Uterus (tissue), 4 donors: Measurements from ENCODE around the gene ASCL5. TPM values are rescaled to one million over a fixed set of nuclear protein-coding genes. Genes with fewer than 3 reads are reported as not detected.

Source experiments
- DNase-seq, 2 donors: peaks; one replicate each; pipeline ENCODE4 v3.0.0-alpha.2; 2019 to 2020
- H3K27ac ChIP-seq, 2 donors: fragments of 200-600 bp; sonication (generic); 1 replicate in 1 of 2; 2 replicates in 1 of 2; pipeline ENCODE4 v1.5.1; 2016 to 2018
- H3K27me3 ChIP-seq, 2 donors: fragments of 200-600 bp; sonication (generic); one replicate each; pipeline ENCODE4 v1.5.1; 2018 to 2019; ENCODE audit warnings: control low read depth in 1 of 2
- H3K36me3 ChIP-seq, 2 donors: fragments of 200-600 bp; sonication (generic); one replicate each; pipeline ENCODE4 v1.5.1; 2019; ENCODE audit warnings: control low read depth in 1 of 2
- H3K4me1 ChIP-seq, 2 donors: fragments of 200-600 bp; sonication (generic); one replicate each; pipeline ENCODE4 v1.5.1; 2018 to 2019; ENCODE audit warnings: control low read depth in 1 of 2
- H3K4me3 ChIP-seq, 2 donors: fragments of 200-600 bp; sonication (generic); 1 replicate in 1 of 2; 2 replicates in 1 of 2; pipeline ENCODE4 v1.5.1; 2018 to 2019; ENCODE audit warnings: mild to moderate bottlenecking in 1 of 2
- H3K9me3 ChIP-seq, 2 donors: fragments of 200-600 bp; sonication (generic); one replicate each; pipeline ENCODE4 v1.5.1; 2019; ENCODE audit warnings: control low read depth in 1 of 2
- POLR2A ChIP-seq, 2 donors: fragments of 450-650 bp; IDR thresholded peaks; one replicate each; pipeline ENCODE4 v1.6.1; 2016; ENCODE audit warnings: antibody characterized with exemption in 2 of 2, mild to moderate bottlenecking in 1 of 2, moderate library complexity in 1 of 2
- intact Hi-C: fragments of 100-400 bp; cut with DNase I; formaldehyde crosslinking; loops from one replicate; pipeline ENCODE4 v1.15.1; 2023; ENCODE audit warnings: low total_unique reads
- total RNA-seq, 4 donors: library from RNA; depleted of rRNA in 3 of 4; stranded (reverse); fragments of >200 nt in 3 of 4; gene quantifications; one replicate each; pipeline versions ENCODE4 v1.1.0 to v1.2.4, GENCODE V29; 2014 to 2023
- TF ChIP-seq, protein P1 (sequence below), 4 experiments: fragments of 200-600 bp in 2 of 4; fragments of 450-650 bp in 2 of 4; sonication (generic) in 2 of 4; IDR thresholded peaks; one replicate each; pipeline ENCODE4 v1.5.1; 2016 to 2019; ENCODE audit warnings: antibody characterized with exemption in 4 of 4, mild to moderate bottlenecking in 2 of 4, moderate library complexity in 1 of 4
- donor health status: DM: yes; HTN: yes; CAD: no.

Gene ASCL5
- total RNA-seq, 4 donors from 2014 or later = not detected

DNA sequence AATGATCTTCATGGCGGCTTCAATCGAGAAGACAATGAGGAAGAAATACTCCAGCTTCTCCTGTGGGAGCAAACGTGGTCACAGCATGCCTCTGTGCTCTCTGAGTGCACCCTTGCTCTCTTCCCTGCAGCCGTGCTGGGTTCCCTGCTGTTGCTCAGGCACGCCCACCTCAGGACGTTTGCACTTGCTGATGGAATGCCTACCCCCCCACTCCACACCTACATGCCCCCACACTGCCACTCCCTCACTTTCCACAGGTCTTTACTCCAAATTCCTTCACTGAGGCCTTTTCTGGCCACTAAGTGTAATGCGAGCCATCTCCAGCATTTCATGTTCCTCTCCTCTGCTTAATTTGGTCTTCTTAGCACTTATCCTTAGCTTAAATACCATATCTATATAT is 33.0 kb downstream of the ASCL5 start:
- Histone ChIP-seq H3K27me3 (no peaks in the 10 kb centered on the region), H3K4me3 (no peak overlapping the region), H3K9me3 (no peaks in the 10 kb centered on the region), H3K36me3 (no peaks in the 10 kb centered on the region), H3K4me1 (no peaks in the 10 kb centered on the region), H3K27ac (no peak overlapping the region)
- intact Hi-C loops = no loop called here
- no peak for TF ChIP-seq POLR2A (IDR thresholded peaks at IDR 0.05)
- TF ChIP-seq, protein P1, sequence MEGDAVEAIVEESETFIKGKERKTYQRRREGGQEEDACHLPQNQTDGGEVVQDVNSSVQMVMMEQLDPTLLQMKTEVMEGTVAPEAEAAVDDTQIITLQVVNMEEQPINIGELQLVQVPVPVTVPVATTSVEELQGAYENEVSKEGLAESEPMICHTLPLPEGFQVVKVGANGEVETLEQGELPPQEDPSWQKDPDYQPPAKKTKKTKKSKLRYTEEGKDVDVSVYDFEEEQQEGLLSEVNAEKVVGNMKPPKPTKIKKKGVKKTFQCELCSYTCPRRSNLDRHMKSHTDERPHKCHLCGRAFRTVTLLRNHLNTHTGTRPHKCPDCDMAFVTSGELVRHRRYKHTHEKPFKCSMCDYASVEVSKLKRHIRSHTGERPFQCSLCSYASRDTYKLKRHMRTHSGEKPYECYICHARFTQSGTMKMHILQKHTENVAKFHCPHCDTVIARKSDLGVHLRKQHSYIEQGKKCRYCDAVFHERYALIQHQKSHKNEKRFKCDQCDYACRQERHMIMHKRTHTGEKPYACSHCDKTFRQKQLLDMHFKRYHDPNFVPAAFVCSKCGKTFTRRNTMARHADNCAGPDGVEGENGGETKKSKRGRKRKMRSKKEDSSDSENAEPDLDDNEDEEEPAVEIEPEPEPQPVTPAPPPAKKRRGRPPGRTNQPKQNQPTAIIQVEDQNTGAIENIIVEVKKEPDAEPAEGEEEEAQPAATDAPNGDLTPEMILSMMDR (IDR thresholded peaks at IDR 0.05) = no peak
- DNase-seq = no peak

DNA sequence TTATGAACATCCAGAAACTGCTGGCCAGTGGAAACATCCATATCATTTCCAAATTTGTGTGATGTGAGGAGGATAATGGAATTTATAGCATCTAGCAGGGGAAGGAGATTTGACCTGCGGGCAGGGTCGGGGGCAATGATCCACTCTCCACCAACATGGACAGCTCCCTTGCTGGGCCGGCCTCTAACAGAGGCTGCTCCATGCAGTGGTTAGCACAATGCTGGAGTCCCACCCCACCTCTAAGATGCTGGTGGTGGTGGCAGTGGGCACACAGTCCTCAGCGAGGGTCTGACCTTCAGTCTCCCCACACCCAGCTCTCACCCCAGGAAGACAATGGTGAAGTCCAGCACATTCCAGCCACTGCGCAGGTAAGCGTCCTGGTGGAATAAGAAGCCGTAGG is 33.4 kb downstream of the ASCL5 start:
- H3K9me3 ChIP-seq = no peaks in the 10 kb centered on the region
- intact Hi-C loops = no loop called here
- no peak overlapping the region for H3K4me3 ChIP-seq
- DNase-seq = no peak
- H3K27ac ChIP-seq = no peak overlapping the region
- no peaks in the 10 kb centered on the region for H3K4me1 ChIP-seq
- TF ChIP-seq, protein P1 (IDR thresholded peaks at IDR 0.05) = no peak
- no peak for TF ChIP-seq POLR2A (IDR thresholded peaks at IDR 0.05)
- no peaks in the 10 kb centered on the region for H3K36me3 ChIP-seq
- H3K27me3 ChIP-seq = no peaks in the 10 kb centered on the region

DNA sequence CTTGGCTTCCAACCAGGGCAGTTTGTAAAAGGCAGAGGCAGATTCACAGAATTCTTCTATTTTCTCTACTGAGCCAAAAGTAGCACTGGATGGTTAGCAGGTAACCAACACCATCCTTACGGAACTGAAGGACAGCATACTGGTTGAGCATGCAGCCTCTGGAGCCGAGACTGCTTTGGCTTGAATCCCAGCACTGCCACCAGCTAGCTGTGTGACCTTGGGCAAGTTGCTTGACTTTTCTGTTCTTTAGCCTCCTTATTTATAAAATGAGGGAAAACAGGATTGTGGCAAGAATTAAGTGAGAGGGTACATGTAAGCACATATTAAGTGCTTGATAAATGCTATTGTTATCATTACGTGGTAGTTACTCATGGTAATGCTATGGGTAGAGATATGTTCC is 34.2 kb downstream of the ASCL5 start:
- H3K36me3 ChIP-seq = no peaks in the 10 kb centered on the region
- intact Hi-C loops = no loop called here
- TF ChIP-seq, protein P1 (IDR thresholded peaks at IDR 0.05) = no peak
- no peak for TF ChIP-seq POLR2A (IDR thresholded peaks at IDR 0.05)
- H3K9me3 ChIP-seq = no peaks in the 10 kb centered on the region
- no peak for DNase-seq
- H3K27ac ChIP-seq = no peak overlapping the region
- H3K4me3 ChIP-seq = no peak overlapping the region
- no peaks in the 10 kb centered on the region for H3K4me1 ChIP-seq
- H3K27me3 ChIP-seq = no peaks in the 10 kb centered on the region

DNA sequence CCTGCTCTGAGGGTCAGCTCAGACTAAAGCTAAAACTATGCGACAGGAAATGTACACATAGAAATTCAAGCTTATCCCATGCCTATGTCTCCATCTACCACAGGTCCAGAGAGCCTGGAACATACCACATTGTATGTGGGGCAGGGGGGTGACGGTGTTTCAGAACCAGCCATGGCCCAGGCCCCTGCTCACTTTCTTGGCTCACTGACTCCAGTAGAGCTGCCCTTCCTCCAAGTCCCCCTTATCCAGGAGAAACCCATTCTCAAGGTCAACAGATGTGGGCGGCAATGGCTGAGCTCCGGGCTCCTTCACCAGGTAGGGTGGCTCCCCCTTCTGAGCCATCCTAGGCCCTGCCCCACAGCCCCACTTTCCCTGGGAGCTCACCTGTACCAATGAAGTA is 35.7 kb downstream of the ASCL5 start:
- DNase-seq = no peak
- H3K27me3 ChIP-seq = no peaks in the 10 kb centered on the region

DNA sequence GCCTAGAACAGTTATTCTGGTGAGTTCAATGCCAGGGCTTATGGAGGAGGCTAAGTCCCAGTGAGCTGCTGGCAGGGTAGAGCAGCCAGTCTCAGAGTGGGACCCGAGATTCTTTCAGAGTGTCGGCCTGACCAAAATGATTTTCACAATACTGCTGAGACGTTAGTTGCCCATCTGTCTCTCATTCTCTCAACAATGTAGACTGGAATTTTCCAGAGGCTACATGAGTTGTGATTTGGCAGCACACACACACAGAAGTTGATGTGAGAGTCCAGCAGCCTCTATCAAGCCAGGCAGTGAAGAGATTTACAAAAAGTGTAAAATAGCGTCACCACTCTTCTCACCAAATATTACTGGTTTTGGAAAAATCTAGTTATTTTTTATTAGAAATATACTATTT is 36.4 kb downstream of the ASCL5 start:
- no peak overlapping the region for H3K27ac ChIP-seq
- no peak overlapping the region for H3K4me3 ChIP-seq
- no peak for DNase-seq
- intact Hi-C loops = no loop called here
- no peaks in the 10 kb centered on the region for H3K27me3 ChIP-seq
- TF ChIP-seq, protein P1 (IDR thresholded peaks at IDR 0.05) = no peak
- H3K4me1 ChIP-seq = no peaks in the 10 kb centered on the region
- H3K36me3 ChIP-seq = no peaks in the 10 kb centered on the region
- H3K9me3 ChIP-seq = no peaks in the 10 kb centered on the region

More for the DNA sequence above, 35.7 kb downstream of the ASCL5 start:
- no peak for TF ChIP-seq POLR2A (IDR thresholded peaks at IDR 0.05)
- TF ChIP-seq, protein P1 (IDR thresholded peaks at IDR 0.05) = no peak
- H3K4me3 ChIP-seq = no peak overlapping the region
- no peaks in the 10 kb centered on the region for H3K4me1 ChIP-seq
- no peaks in the 10 kb centered on the region for H3K36me3 ChIP-seq
- H3K9me3 ChIP-seq = no peaks in the 10 kb centered on the region
- no peak overlapping the region for H3K27ac ChIP-seq
- intact Hi-C loops = no loop called here
